GM21737 (cell line): Measurements from ENCODE around the gene KCNA1.
"Not testable (repeated sequence)": the region's sequence is repeated elsewhere in the genome, so short reads cannot be mapped to it uniquely, and the experiment has no call there.

Source experiments
- ATAC-seq: cut with Tn5 transposase; IDR thresholded peaks from one replicate; pipeline ENCODE4 v1.9.1; 2021; ENCODE audit warnings: mild to moderate bottlenecking, moderate library complexity; ENCODE audit not compliant: unreplicated experiment

Gene KCNA1

GRCh38 chr12:4909734-4910501 is at the start of gene KCNA1:
KCNA1 (plus strand) TSS chr12:4909905; CDS start chr12:4911379, 1,474 bp downstream.
- ATAC-seq: no peak

DNA sequence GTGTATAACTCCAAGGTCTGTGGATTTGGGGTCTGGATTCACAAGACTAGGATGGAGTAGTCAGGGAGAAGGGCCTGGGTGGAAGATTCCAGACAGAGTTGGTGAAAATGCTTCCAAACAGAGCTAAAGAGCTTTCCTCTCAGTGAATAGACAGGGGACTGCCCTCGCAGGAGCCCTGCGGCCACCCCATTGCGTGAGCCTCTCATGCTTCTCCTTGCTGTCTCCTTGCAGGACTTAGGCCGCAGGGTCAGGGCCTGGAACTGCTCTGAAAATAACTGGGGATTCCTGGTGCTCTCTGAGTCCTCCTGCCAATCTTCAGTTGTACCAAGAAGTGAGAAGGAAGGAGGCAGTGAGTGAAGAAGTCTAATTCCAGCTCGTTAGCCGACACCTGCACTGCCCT is 49.0 kb upstream of the KCNA1 start:
- ATAC-seq: no peak

DNA sequence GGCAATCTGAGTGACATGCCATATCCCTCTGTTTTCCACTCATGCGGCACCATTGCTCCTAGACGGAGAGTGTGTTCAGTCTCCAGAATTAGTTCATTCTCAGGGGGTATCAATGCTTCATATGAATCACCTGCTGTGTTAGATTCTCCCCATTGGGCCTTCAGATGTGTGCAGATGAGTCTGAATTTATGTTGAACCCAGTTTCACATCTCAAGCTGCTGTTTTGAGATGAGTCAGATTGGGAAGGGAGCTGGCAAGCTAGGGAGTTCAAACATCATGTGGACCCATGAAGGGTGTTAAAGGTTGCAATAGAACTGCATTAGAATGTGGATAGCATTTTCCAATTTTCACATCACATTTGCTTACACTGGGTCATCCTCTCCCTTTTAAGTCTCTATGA is 46.9 kb upstream of the KCNA1 start:
- ATAC-seq: no peak

DNA sequence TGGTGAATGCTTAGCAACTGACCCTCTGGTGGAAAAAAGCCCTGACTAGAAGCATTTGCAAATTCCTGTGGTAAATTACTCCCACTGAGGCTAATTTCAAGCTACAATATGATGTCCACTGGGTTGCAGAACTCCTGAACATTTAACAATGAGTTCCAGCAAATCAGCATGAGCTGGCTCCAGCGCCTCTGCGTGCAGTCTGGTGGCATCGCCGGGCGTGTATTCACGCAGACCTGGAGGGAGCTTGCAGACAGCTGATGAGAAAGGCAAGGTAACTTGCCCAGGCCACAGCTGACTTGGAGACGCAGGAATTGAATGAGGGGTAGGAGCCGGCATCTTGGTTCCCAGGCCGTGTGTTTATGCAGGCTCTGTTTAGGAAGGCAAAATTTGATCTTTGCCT is 45.1 kb upstream of the KCNA1 start:
- no peak for ATAC-seq

DNA sequence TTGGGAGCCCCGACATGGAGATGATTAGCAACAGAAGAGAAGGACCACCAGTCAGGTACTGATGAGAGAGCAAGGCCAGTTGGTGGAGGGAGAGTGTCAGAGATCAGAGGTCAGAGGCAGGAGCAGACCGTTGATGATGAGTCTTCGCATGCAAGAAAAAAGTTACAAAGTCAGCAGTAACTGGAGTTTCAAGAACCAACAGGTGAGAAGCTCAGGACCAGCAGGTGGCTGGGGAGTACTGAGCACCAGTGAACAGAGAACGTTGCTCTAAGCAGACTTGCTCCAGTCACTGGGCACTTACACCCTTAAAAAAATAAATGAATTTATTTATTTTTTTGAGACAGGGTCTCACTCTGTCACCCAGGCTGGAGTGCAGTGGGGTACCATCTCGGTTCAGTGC is 44.5 kb upstream of the KCNA1 start:
- no peak for ATAC-seq

- ATAC-seq: no peak
These were observed 43.4 kb upstream of the KCNA1 start for GRCh38 chr12:4866299-4866698.

DNA sequence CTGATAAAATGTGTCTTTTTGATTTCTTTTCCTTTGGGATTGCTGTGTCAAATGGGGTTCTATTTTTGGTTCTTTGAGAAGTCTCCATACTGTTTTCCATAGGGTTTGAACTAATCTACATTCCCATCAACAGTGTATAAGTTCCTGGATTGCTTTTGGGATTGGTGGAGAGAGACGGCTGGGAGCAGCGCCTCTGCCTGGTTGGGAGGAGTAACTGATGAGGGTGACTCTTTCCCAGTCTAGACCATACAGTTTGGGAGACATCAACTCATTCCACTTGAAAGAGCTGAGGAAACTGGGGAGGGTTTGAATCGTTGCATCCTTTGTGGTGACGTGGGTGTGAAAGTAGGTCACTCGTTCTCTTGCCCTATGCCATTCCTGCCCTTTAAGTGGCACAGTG is 42.3 kb upstream of the KCNA1 start:
- ATAC-seq: no peak

- ATAC-seq: no peak
These were observed 39.3 kb upstream of the KCNA1 start for GRCh38 chr12:4870423-4870822.

DNA sequence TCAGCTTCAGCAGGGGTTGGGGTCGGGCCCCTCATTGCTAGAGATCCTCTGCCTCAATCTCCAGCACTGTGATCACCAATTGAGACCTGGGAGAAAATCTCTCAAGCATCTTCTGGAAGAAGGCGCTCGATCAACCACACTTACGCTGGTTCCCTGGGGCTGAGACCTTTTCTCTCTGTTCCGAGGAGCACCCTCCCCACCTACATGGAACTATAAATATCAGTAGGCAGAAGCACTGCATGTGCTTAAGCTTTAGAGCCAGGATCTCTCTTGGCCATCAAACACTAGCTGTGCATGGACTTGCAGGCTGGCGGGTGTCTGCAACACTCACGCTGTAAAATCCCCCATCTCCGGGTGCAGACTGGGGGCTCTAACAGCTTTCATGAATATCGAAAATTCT is 38.2 kb upstream of the KCNA1 start:
- no peak for ATAC-seq

DNA sequence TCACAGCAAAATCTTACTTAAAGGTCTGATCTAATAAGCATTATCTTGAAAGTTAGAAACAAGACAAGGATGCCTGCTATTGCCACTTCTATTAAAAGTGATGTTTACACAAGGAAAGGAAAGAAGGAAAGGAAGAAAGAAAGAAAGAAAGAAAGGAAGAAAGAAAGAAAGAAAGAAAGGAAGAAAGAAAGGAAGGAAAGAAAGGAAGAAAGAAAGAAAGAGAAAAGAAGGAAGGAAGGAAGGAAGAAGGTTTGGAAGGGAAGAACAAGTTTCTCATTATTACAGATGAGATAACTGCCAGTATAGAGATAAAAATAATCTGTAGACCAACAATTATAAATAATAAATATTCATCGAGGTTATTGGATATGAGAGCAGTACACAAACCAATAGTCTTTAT is 35.8 kb upstream of the KCNA1 start:
- ATAC-seq: no peak

DNA sequence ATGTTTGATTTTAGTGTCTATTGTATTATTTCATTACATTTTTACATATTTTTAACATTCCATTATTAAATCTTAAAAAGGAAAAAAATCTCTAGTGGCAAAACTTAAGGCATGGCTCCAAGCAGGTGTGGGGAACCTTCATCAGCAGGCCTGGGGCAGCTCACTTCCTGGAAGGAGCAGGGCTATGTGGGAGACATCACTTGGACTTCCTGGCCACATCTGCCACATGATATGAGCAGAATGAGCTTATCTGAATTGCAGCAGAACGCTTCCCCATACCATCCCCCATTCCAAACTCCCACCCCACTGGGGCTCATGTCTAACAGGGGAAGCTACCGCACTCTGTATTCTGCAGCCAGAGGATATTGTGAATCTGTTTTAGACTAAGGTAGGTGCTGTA is 35.0 kb upstream of the KCNA1 start:
- no peak for ATAC-seq

DNA sequence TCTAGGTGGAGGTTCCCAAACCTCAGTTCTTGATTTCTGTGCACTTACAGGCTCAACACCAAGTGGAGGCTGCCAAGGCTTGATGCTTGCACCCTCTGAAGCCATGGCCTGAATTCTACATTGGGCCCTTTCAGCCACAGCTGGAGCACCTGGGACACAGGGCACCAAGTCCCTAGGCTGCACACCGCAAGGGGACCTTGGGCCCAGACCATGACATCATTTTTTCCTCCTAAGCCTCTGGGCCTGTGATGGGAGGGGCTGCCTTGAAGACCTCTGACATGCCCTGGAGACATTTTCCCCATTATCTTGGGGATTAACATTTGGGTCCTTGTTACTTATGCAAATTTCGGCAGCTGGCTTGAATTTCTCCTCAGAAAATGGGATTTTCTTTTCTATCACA is 30.2 kb upstream of the KCNA1 start:
- not testable (repeated sequence) for ATAC-seq

DNA sequence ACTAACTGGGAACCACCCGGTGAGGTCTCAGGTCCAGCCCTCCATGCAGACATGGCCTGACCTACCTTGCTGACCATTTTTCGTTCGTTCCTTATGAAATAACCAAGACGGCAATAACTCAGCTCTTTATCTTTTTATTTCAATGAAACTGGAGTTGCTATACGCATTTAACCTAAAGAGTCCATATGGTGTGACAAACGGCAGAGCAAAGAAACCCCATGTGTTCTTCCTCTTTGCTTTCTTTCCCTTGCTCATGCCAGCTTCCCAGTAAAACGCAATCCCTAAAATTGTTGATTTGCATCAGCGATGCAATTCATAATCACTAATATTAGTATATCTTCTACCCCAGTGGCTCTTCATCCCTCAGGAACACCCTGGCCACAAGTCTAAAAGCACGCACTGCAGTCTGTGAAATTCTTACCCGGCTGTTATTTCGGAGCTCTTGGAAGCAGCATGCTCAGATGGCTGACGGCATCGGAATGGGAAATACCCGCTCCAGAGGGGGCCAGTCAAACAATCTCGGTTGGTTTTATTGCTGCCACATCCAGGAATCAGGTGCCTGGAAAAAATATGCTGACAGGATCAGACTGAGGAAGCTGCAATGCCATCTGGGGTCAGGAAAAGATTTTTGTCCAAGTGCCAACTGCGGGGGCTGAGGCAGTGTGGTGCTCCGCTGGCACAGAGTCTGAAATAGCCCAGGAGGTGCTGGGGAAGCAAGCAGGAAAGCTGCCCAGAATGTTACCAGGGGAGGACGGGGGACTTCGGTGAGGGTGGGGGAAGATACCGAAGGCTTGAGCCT is 28.2 kb upstream of the KCNA1 start:
- no peak for ATAC-seq

GRCh38 chr12:4891866-4892265 is 17.8 kb upstream of the KCNA1 start:
- ATAC-seq: no peak

GRCh38 chr12:4892418-4892817 is 17.3 kb upstream of the KCNA1 start:
- ATAC-seq: no peak

GRCh38 chr12:4894019-4894418 is 15.7 kb upstream of the KCNA1 start:
- ATAC-seq: no peak

DNA sequence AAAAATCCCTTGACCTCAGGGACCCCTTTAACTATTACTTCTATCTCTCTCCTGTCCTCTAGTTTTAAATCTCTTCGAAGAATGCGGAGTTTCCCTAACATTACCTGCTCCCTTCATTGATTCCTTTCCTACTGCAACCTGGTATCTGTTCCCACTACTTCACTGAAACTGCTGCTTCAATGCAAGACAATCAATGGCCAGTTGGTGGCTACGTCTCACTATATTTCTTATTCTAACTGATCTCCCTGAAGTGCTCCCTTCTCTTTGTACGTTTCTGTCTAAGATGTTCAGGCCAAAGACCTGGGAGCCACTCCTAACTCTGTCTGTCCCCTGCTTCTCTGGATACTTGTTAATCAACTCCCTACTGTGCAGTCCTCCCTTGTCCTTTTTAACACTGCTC is 10.3 kb upstream of the KCNA1 start:
- ATAC-seq: no peak

GRCh38 chr12:4900327-4900726 is 9.4 kb upstream of the KCNA1 start:
- ATAC-seq: no peak

GRCh38 chr12:4905316-4905715 is 4.4 kb upstream of the KCNA1 start:
- no peak for ATAC-seq

- ATAC-seq: no peak
These were observed 858 bp upstream of the KCNA1 start for GRCh38 chr12:4908684-4909409.

GRCh38 chr12:4909410-4909733 is 333 bp upstream of the KCNA1 start:
- no peak for ATAC-seq
